ENCODE data around the gene SEMA6D.

SEMA6D gene

GRCh38 chr15:47796830-47797229, 79.5 kb downstream of the SEMA6D start:
- DNase-seq (ENCODE audit: extremely low read depth, insufficient read length) = no peak
- TF ChIP-seq, protein P1, sequence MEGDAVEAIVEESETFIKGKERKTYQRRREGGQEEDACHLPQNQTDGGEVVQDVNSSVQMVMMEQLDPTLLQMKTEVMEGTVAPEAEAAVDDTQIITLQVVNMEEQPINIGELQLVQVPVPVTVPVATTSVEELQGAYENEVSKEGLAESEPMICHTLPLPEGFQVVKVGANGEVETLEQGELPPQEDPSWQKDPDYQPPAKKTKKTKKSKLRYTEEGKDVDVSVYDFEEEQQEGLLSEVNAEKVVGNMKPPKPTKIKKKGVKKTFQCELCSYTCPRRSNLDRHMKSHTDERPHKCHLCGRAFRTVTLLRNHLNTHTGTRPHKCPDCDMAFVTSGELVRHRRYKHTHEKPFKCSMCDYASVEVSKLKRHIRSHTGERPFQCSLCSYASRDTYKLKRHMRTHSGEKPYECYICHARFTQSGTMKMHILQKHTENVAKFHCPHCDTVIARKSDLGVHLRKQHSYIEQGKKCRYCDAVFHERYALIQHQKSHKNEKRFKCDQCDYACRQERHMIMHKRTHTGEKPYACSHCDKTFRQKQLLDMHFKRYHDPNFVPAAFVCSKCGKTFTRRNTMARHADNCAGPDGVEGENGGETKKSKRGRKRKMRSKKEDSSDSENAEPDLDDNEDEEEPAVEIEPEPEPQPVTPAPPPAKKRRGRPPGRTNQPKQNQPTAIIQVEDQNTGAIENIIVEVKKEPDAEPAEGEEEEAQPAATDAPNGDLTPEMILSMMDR (IDR thresholded peaks at IDR 0.05; ENCODE audit: insufficient read depth, low read length, poor library complexity, severe bottlenecking) = no peak
- H3K4me3 ChIP-seq (replicated peaks; ENCODE audit: low read depth, low read length) = no peak overlapping the region
- no peaks in the 10 kb centered on the region for H3K27me3 ChIP-seq (replicated peaks; ENCODE audit: control insufficient read depth, insufficient read depth, low read length)
- H3K36me3 ChIP-seq (ENCODE audit: control insufficient read depth, insufficient read depth, low read length) = no peaks in the 10 kb centered on the region

- Histone ChIP-seq H3K27me3 (replicated peaks; ENCODE audit: control insufficient read depth, insufficient read depth, low read length) (no peaks in the 10 kb centered on the region), H3K4me3 (replicated peaks; ENCODE audit: low read depth, low read length) (no peak overlapping the region), H3K36me3 (ENCODE audit: control insufficient read depth, insufficient read depth, low read length) (no peaks in the 10 kb centered on the region)
- DNase-seq (ENCODE audit: extremely low read depth, insufficient read length) = no peak
- TF ChIP-seq, protein P1 (IDR thresholded peaks at IDR 0.05; ENCODE audit: insufficient read depth, low read length, poor library complexity, severe bottlenecking) = no peak
Measured at GRCh38 chr15:47801522-47801921, 84.2 kb downstream of the SEMA6D start.

GRCh38 chr15:47802216-47802615, 84.9 kb downstream of the SEMA6D start:
- TF ChIP-seq, protein P1 (IDR thresholded peaks at IDR 0.05; ENCODE audit: insufficient read depth, low read length, poor library complexity, severe bottlenecking) = no peak
- Histone ChIP-seq H3K27me3 (replicated peaks; ENCODE audit: control insufficient read depth, insufficient read depth, low read length) (no peaks in the 10 kb centered on the region), H3K4me3 (replicated peaks; ENCODE audit: low read depth, low read length) (no peak overlapping the region), H3K36me3 (ENCODE audit: control insufficient read depth, insufficient read depth, low read length) (no peaks in the 10 kb centered on the region)
- no peak for DNase-seq (ENCODE audit: extremely low read depth, insufficient read length)

DNA sequence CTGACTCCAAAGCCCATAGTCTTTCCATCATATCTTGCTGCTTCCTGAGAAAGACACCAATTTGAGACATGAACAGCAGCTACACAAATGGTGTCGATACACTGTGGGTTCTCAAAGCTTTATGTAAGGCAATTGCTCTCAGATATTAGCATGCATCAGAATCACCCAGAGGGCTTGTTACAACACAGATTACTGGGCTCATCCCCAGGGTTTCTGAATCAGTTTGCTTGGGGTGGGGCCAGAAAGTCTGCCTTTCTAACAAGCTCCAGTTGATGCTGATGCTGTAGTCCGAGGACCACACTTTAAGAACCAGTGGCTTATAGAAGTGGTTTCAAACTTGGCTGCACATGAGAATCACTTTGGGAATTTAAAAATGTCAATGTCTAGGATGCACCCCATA, 86.5 kb downstream of the SEMA6D start:
- H3K4me3 ChIP-seq (replicated peaks; ENCODE audit: low read depth, low read length) = no peak overlapping the region
- TF ChIP-seq, protein P1 (IDR thresholded peaks at IDR 0.05; ENCODE audit: insufficient read depth, low read length, poor library complexity, severe bottlenecking) = no peak
- DNase-seq (ENCODE audit: extremely low read depth, insufficient read length) = no peak

DNA sequence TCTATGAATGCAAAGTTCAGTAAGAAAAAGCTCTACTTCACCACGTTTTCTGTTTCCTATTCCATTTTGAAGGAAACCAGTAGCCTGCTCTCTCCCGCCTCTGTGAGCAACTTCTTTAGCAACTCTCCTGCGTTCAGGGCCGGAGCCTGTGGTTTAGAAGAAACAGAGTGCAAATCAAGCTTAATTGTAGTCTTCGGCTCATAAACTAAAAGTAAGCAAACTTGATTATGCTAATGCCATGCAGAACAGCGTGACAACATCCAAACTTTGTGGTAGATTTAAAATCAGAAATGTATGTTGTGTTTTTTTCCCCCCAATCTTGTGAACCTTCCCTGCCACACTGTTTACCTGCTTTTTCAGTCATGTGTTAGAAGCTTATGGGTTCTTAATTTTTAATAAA, 87.4 kb downstream of the SEMA6D start:
- Histone ChIP-seq H3K36me3 (ENCODE audit: control insufficient read depth, insufficient read depth, low read length) (no peaks in the 10 kb centered on the region), H3K27me3 (replicated peaks; ENCODE audit: control insufficient read depth, insufficient read depth, low read length) (no peaks in the 10 kb centered on the region; the same call in 1 of the 2 replicates), H3K4me3 (replicated peaks; ENCODE audit: low read depth, low read length) (no peak overlapping the region)
- TF ChIP-seq, protein P1 (IDR thresholded peaks at IDR 0.05; ENCODE audit: insufficient read depth, low read length, poor library complexity, severe bottlenecking) = no peak
- no peak for DNase-seq (ENCODE audit: extremely low read depth, insufficient read length)

More for the DNA sequence above, 86.5 kb downstream of the SEMA6D start:
- H3K36me3 ChIP-seq (ENCODE audit: control insufficient read depth, insufficient read depth, low read length) = no peaks in the 10 kb centered on the region
- H3K27me3 ChIP-seq (replicated peaks; ENCODE audit: control insufficient read depth, insufficient read depth, low read length) = no peaks in the 10 kb centered on the region

DNA sequence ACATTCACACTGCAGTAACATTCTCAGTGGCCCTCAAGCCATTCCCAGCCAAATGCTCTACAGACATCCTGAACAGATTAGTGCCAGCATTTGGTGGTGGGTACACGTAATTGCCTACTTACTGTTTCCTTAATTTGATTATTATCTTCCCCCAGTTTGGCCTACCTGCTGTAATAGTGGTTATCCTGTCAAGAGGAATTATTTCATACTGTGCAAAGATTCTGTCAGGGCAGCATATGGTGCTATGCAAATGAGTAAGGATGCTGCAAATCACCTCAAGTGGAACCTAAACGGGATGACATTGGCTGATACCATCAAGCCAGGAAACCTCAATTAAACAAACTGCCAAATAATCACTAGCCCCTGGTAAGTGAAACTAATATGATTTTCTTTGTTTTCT, 88.7 kb downstream of the SEMA6D start:
- TF ChIP-seq, protein P1 (IDR thresholded peaks at IDR 0.05; ENCODE audit: insufficient read depth, low read length, poor library complexity, severe bottlenecking) = no peak
- H3K36me3 ChIP-seq (ENCODE audit: control insufficient read depth, insufficient read depth, low read length) = no peaks in the 10 kb centered on the region
- H3K27me3 ChIP-seq (replicated peaks; ENCODE audit: control insufficient read depth, insufficient read depth, low read length) = no peaks in the 10 kb centered on the region; the same call in 1 of the 2 replicates
- no peak for DNase-seq (ENCODE audit: extremely low read depth, insufficient read length)
- no peak overlapping the region for H3K4me3 ChIP-seq (replicated peaks; ENCODE audit: low read depth, low read length)
